DOHH2 (cell line): ENCODE data around the gene FGFBP1.

Source experiments
- CTCF ChIP-seq: fragments of 200-600 bp; sonication (generic); IDR thresholded peaks from one replicate; pipeline ENCODE4 v1.5.1; 2014; ENCODE audit warnings: antibody characterized with exemption, mild to moderate bottlenecking, low read depth, low read length; ENCODE audit not compliant: poor library complexity, severe bottlenecking
- EZH2phosphoT487 ChIP-seq: fragments of 200-600 bp; sonication (generic); IDR thresholded peaks from 2 replicates; pipeline ENCODE4 v1.6.1; 2017; ENCODE audit warnings: borderline replicate concordance, mild to moderate bottlenecking, antibody characterized with exemption, low read length, moderate library complexity, mixed read lengths

GRCh38 chr4:15951781-15952180 lies 13.2 kb upstream of the FGFBP1 start:
- TF ChIP-seq CTCF (no peak), EZH2phosphoT487 (no peak)
